ENCODE measurements around the gene TRIM26.
"Not testable (repeated sequence)": the region's sequence is repeated elsewhere in the genome, so short reads cannot be mapped to it uniquely, and the experiment has no call there.

Gene TRIM26

DNA sequence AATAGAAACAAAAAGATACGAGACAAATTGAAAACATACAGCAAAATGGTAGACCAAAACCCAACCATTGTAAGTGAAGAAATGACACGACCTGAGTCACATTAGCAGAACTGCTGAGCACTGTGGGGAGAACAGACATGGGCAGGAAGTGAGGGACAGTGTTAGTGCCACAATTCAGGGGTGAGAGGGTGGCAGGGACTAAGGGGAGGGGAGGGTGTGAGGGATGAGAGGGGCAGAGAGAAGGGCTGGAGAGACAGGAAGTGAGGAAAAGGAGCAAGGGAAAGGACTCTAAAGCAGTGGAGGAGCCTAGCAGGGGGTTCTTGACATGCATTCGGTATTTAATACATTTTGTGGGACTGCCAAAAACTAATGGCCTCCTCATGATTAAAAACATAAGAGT lies 45.0 kb upstream of the TRIM26 start:
- H3K9me2 ChIP-seq (replicated peaks; ENCODE audit: insufficient read depth, low read length): no peaks in the 10 kb centered on the region
- H2AFZ ChIP-seq (ENCODE audit: low read depth, low read length, severe bottlenecking): no peak overlapping the region
- no peak for TF ChIP-seq CTCF (IDR thresholded peaks at IDR 0.05; ENCODE audit: insufficient read depth, low read length, poor library complexity, severe bottlenecking)
- TF ChIP-seq EZH2phosphoT487 (conservative IDR thresholded peaks at IDR 0.05; ENCODE audit: low read length): no peak

GRCh38 chr6:30252417-30252816 lies 39.2 kb upstream of the TRIM26 start:
- H3K4me2 ChIP-seq (ENCODE audit: low read depth, low read length, poor library complexity, severe bottlenecking); H3K9me3 ChIP-seq (ENCODE audit: insufficient read depth, low read length); H3K27ac ChIP-seq (ENCODE audit: low read depth, low read length); H3K4me3 ChIP-seq (ENCODE audit: insufficient read depth, low read length, poor library complexity, severe bottlenecking); H3K27me3 ChIP-seq (ENCODE audit: low read length); H3K9ac ChIP-seq (ENCODE audit: low read length); H3K9me2 ChIP-seq (replicated peaks; ENCODE audit: insufficient read depth, low read length); H2AFZ ChIP-seq (ENCODE audit: low read depth, low read length, severe bottlenecking); H4K20me1 ChIP-seq (ENCODE audit: low read depth, low read length); H3K79me2 ChIP-seq (ENCODE audit: insufficient read depth, low read length); H3K36me3 ChIP-seq (ENCODE audit: low read length); H3F3A ChIP-seq (ENCODE audit: insufficient read depth): not testable (repeated sequence)

More for the DNA sequence above, 45.0 kb upstream of the TRIM26 start:
- H3K9ac ChIP-seq (ENCODE audit: low read length): no peak overlapping the region
- no peaks in the 10 kb centered on the region for H3K36me3 ChIP-seq (ENCODE audit: low read length)
- H3K9me3 ChIP-seq (ENCODE audit: insufficient read depth, low read length): no peaks in the 10 kb centered on the region
- no peak overlapping the region for H3K27ac ChIP-seq (ENCODE audit: low read depth, low read length)
- H3K4me2 ChIP-seq (ENCODE audit: low read depth, low read length, poor library complexity, severe bottlenecking): no peak overlapping the region
- H3K27me3 ChIP-seq (ENCODE audit: low read length): no peaks in the 10 kb centered on the region
- no peaks in the 10 kb centered on the region for H3F3A ChIP-seq (ENCODE audit: insufficient read depth)
- no peaks in the 10 kb centered on the region for H4K20me1 ChIP-seq (ENCODE audit: low read depth, low read length)
- H3K4me3 ChIP-seq (ENCODE audit: insufficient read depth, low read length, poor library complexity, severe bottlenecking): no peak overlapping the region
- no peaks in the 10 kb centered on the region for H3K79me2 ChIP-seq (ENCODE audit: insufficient read depth, low read length)

DNA sequence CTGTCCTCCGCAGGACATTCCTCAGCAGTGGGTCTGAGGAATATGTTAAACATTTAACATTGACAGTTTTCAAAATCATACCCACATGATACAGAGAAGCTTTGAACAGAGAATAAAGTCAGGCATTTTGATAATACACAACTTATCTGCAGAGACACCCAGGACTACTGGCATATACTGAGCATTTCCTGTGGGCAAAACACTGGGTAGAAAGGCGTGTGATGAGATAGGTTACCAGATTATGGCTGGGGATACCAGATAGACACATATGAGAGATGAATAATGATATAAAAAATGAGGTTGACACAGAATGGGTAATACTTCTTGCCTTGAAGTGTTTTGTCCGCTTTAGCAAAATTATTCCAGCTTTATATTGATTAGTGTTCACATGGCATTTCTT lies 31.4 kb upstream of the TRIM26 start:
- Histone ChIP-seq H4K20me1 (ENCODE audit: low read depth, low read length) (no peaks in the 10 kb centered on the region), H3K27ac (ENCODE audit: low read depth, low read length) (no peak overlapping the region), H3K4me3 (ENCODE audit: insufficient read depth, low read length, poor library complexity, severe bottlenecking) (no peak overlapping the region), H3K9me3 (ENCODE audit: insufficient read depth, low read length) (no peaks in the 10 kb centered on the region), H3K79me2 (ENCODE audit: insufficient read depth, low read length) (no peaks in the 10 kb centered on the region), H3F3A (ENCODE audit: insufficient read depth) (no peaks in the 10 kb centered on the region), H3K4me2 (ENCODE audit: low read depth, low read length, poor library complexity, severe bottlenecking) (no peak overlapping the region), H3K27me3 (ENCODE audit: low read length) (no peaks in the 10 kb centered on the region), H3K9me2 (replicated peaks; ENCODE audit: insufficient read depth, low read length) (no peaks in the 10 kb centered on the region), H2AFZ (ENCODE audit: low read depth, low read length, severe bottlenecking) (no peak overlapping the region), H3K36me3 (ENCODE audit: low read length) (no peaks in the 10 kb centered on the region), H3K9ac (ENCODE audit: low read length) (no peak overlapping the region)
- no peak for TF ChIP-seq EZH2phosphoT487 (conservative IDR thresholded peaks at IDR 0.05; ENCODE audit: low read length)
- TF ChIP-seq CTCF (IDR thresholded peaks at IDR 0.05; ENCODE audit: insufficient read depth, low read length, poor library complexity, severe bottlenecking): no peak

DNA sequence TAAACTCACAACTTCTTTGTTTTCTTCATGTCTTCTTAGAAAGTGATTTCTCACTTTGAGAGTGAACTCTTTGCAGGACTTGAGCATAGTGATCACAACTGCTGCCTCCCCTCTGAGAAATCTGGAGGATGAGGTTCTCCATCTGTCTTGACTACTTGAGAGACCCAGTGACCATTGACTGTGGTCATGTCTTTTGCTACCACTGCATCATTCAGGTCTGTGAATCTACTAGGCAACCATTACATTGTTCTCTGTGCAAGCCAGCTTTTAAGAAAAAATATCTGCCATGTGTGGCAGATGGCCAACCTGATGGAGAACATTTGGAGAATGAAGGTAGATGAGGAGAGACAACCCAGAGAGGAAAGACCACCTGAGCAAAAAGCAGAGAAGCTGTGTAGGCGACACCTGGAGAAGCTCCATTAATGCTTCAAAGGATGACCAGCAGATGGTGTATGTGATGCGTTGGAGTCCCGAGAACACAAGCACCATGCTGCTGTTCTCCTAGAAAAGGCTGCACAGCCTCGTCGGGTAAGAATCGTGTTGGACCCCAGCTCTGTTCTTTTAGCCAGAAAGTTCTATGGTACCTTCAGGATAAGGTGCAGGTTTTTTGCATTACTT lies 25.1 kb upstream of the TRIM26 start:
- no peak overlapping the region for H3K27ac ChIP-seq (ENCODE audit: low read depth, low read length)
- no peak overlapping the region for H3K4me3 ChIP-seq (ENCODE audit: insufficient read depth, low read length, poor library complexity, severe bottlenecking)
- H3K79me2 ChIP-seq (ENCODE audit: insufficient read depth, low read length): no peaks in the 10 kb centered on the region
- peak overlapping the region; percentile 2 for H3K4me2 ChIP-seq (ENCODE audit: low read depth, low read length, poor library complexity, severe bottlenecking)
- no peaks in the 10 kb centered on the region for H4K20me1 ChIP-seq (ENCODE audit: low read depth, low read length)
- no peak overlapping the region for H2AFZ ChIP-seq (ENCODE audit: low read depth, low read length, severe bottlenecking)
- no peak for TF ChIP-seq EZH2phosphoT487 (conservative IDR thresholded peaks at IDR 0.05; ENCODE audit: low read length)
- peak; percentile 78 for TF ChIP-seq CTCF (IDR thresholded peaks at IDR 0.05; ENCODE audit: insufficient read depth, low read length, poor library complexity, severe bottlenecking)
- H3F3A ChIP-seq (ENCODE audit: insufficient read depth): no peaks in the 10 kb centered on the region
- no peaks in the 10 kb centered on the region for H3K9me2 ChIP-seq (replicated peaks; ENCODE audit: insufficient read depth, low read length)
- H3K27me3 ChIP-seq (ENCODE audit: low read length): no peaks in the 10 kb centered on the region
- H3K36me3 ChIP-seq (ENCODE audit: low read length): no peaks in the 10 kb centered on the region
- H3K9ac ChIP-seq (ENCODE audit: low read length): no peak overlapping the region
- no peaks in the 10 kb centered on the region for H3K9me3 ChIP-seq (ENCODE audit: insufficient read depth, low read length)

All from SU-DHL-6 (cell line).